ENCODE results near the gene WDR45B. TPM values are rescaled to one million over a fixed set of nuclear protein-coding genes. Genes with fewer than 3 reads are reported as not detected.
A peak's percentile ranks its signal among the peaks of the same experiment; 100 is the strongest.

WDR45B gene
- total RNA-seq, 2 donors from 2014 or later = 75.3 to 79.1 TPM

- TF ChIP-seq, protein P1, sequence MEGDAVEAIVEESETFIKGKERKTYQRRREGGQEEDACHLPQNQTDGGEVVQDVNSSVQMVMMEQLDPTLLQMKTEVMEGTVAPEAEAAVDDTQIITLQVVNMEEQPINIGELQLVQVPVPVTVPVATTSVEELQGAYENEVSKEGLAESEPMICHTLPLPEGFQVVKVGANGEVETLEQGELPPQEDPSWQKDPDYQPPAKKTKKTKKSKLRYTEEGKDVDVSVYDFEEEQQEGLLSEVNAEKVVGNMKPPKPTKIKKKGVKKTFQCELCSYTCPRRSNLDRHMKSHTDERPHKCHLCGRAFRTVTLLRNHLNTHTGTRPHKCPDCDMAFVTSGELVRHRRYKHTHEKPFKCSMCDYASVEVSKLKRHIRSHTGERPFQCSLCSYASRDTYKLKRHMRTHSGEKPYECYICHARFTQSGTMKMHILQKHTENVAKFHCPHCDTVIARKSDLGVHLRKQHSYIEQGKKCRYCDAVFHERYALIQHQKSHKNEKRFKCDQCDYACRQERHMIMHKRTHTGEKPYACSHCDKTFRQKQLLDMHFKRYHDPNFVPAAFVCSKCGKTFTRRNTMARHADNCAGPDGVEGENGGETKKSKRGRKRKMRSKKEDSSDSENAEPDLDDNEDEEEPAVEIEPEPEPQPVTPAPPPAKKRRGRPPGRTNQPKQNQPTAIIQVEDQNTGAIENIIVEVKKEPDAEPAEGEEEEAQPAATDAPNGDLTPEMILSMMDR (conservative IDR thresholded peaks at IDR 0.05) = no peak
- H3K4me1 ChIP-seq (ENCODE audit: control insufficient read depth, insufficient read depth, low read length) = no peaks in the 10 kb centered on the region
- Mint-ChIP-seq H3K27me3 (ENCODE audit: insufficient read depth) (no peaks in the 10 kb centered on the region), H3K27ac (no peak overlapping the region), H3K4me1 (no peaks in the 10 kb centered on the region), H3K9me3 (no peaks in the 10 kb centered on the region), H3K36me3 (ENCODE audit: low read depth) (peaks cover 58% of the 10 kb centered on the region), H3K4me3 (no peak overlapping the region)
- peaks cover 69% of the 10 kb centered on the region for H3K36me3 ChIP-seq (ENCODE audit: control insufficient read depth, insufficient read depth, low read length)
- no peak overlapping the region for H3K9ac ChIP-seq (ENCODE audit: extremely low read depth, low read length, poor library complexity, severe bottlenecking)
- no peaks in the 10 kb centered on the region for H3K9me3 ChIP-seq (ENCODE audit: control insufficient read depth, low read length)
- 95 to 97% methylated on average over 21 of the region's 21 CpGs for WGBS, 2 experiments (ENCODE audit: insufficient coverage in 1 of 2, insufficient read length in 1 of 2)
- no peak overlapping the region for H3K4me3 ChIP-seq (ENCODE audit: low read length)
- DNase-seq = peak; percentile 40
- H3K27ac ChIP-seq (ENCODE audit: low read depth, low read length) = no peak overlapping the region
- no peaks in the 10 kb centered on the region for H3K27me3 ChIP-seq (ENCODE audit: control insufficient read depth, insufficient read depth, low read length, poor library complexity, severe bottlenecking)
These were observed 20.8 kb downstream of the WDR45B start for GRCh38 chr17:82627405-82627804.

DNA sequence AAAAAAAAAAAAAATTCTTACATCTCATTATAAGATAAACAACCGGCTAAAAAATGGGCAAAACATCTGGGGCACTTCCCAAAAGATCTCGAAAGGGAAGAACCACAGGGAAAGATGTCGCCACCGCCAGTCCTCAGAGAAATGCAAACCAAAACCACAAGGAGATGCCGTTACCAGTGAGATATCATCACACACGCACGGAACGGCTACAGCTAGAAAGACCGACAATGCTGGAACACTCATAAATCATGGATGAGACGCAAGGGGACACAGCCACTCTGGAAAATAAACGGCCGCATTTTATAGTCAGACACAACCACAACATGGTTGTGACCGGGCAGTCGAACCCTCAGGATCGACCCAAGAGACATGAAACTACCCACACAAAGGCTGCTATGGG is 24.5 kb downstream of the WDR45B start:
- no peak overlapping the region for H3K9ac ChIP-seq (ENCODE audit: extremely low read depth, low read length, poor library complexity, severe bottlenecking)
- H3K27ac Mint-ChIP-seq = peak overlapping the region; percentile 62
- no peaks in the 10 kb centered on the region for H3K9me3 Mint-ChIP-seq
- H3K36me3 Mint-ChIP-seq (ENCODE audit: low read depth) = peaks cover 63% of the 10 kb centered on the region
- no peaks in the 10 kb centered on the region for H3K27me3 ChIP-seq (ENCODE audit: control insufficient read depth, insufficient read depth, low read length, poor library complexity, severe bottlenecking)
- no peaks in the 10 kb centered on the region for H3K27me3 Mint-ChIP-seq (ENCODE audit: insufficient read depth)
- H3K4me1 Mint-ChIP-seq = no peaks in the 10 kb centered on the region
- H3K4me3 Mint-ChIP-seq = no peak overlapping the region
- TF ChIP-seq, protein P1 (conservative IDR thresholded peaks at IDR 0.05) = no peak
- 96 to 100% methylated on average over 14 to 15 of the region's 15 CpGs for WGBS, 2 experiments (ENCODE audit: insufficient coverage in 1 of 2, insufficient read length in 1 of 2)
- no peak overlapping the region for H3K27ac ChIP-seq (ENCODE audit: low read depth, low read length)
- H3K36me3 ChIP-seq (ENCODE audit: control insufficient read depth, insufficient read depth, low read length) = peaks cover 79% of the 10 kb centered on the region
- no peak overlapping the region for H3K4me3 ChIP-seq (ENCODE audit: low read length)
- DNase-seq = no peak
- H3K4me1 ChIP-seq (ENCODE audit: control insufficient read depth, insufficient read depth, low read length) = no peaks in the 10 kb centered on the region
- H3K9me3 ChIP-seq (ENCODE audit: control insufficient read depth, low read length) = no peaks in the 10 kb centered on the region

GRCh38 chr17:82619641-82620040 is 28.6 kb downstream of the WDR45B start:
- no peaks in the 10 kb centered on the region for H3K9me3 Mint-ChIP-seq
- no peak for DNase-seq
- Histone ChIP-seq H3K36me3 (ENCODE audit: control insufficient read depth, insufficient read depth, low read length) (peaks cover 72% of the 10 kb centered on the region), H3K27ac (ENCODE audit: low read depth, low read length) (no peak overlapping the region), H3K4me3 (ENCODE audit: low read length) (no peak overlapping the region), H3K4me1 (ENCODE audit: control insufficient read depth, insufficient read depth, low read length) (no peaks in the 10 kb centered on the region), H3K9ac (ENCODE audit: extremely low read depth, low read length, poor library complexity, severe bottlenecking) (no peak overlapping the region), H3K9me3 (ENCODE audit: control insufficient read depth, low read length) (no peaks in the 10 kb centered on the region), H3K27me3 (ENCODE audit: control insufficient read depth, insufficient read depth, low read length, poor library complexity, severe bottlenecking) (no peaks in the 10 kb centered on the region)
- H3K36me3 Mint-ChIP-seq (ENCODE audit: low read depth) = peaks cover 64% of the 10 kb centered on the region
- no peak overlapping the region for H3K4me3 Mint-ChIP-seq
- WGBS, 2 experiments (ENCODE audit: insufficient coverage in 1 of 2, insufficient read length in 1 of 2) = 93 to 97% methylated on average over 8 to 10 of the region's 10 CpGs
- no peaks in the 10 kb centered on the region for H3K27me3 Mint-ChIP-seq (ENCODE audit: insufficient read depth)
- H3K4me1 Mint-ChIP-seq = no peaks in the 10 kb centered on the region
- H3K27ac Mint-ChIP-seq = no peak overlapping the region
- TF ChIP-seq, protein P1 (conservative IDR thresholded peaks at IDR 0.05) = no peak
